HK-2 (cell line): ENCODE measurements around the gene ACTRT2.

Experiments used
- DNase-seq: peaks from one replicate; pipeline ENCODE4 v3.0.0-alpha.2; 2018; ENCODE audit not compliant: unreplicated experiment

ACTRT2 gene

DNA sequence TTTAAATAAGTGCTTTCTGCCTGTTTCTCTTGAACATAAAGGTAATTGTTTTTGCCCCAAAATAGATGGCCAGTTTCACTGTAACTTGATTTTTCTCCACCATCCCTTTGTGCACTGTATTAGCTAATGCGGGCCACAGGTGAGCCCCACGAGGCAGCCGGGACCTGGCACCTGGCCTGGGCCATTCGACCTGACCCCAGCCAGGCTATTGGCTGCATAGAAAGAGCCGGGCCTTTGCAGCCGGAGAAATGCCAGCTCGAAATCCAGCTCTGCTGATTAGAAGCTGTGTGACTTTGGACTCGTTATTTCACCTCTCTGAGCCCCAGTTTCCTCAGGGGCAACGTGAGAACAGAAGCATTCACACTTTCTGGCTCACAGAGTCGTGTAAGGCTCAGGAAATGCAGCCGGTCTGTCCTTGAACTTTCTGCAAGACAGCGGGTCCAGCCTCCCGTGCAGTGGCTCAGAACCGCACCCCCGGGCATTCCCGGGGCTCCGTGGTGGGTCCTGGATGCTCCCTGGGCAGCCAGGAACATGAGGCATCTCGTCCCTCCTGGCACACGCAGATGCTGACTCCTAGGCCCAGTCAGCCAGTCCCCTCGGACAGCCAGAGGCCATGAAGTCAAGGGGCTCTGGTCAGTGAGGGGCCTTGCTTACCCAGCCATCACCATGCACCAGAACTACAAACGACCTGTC lies 37.4 kb upstream of the ACTRT2 start:
- no peak for DNase-seq

DNA sequence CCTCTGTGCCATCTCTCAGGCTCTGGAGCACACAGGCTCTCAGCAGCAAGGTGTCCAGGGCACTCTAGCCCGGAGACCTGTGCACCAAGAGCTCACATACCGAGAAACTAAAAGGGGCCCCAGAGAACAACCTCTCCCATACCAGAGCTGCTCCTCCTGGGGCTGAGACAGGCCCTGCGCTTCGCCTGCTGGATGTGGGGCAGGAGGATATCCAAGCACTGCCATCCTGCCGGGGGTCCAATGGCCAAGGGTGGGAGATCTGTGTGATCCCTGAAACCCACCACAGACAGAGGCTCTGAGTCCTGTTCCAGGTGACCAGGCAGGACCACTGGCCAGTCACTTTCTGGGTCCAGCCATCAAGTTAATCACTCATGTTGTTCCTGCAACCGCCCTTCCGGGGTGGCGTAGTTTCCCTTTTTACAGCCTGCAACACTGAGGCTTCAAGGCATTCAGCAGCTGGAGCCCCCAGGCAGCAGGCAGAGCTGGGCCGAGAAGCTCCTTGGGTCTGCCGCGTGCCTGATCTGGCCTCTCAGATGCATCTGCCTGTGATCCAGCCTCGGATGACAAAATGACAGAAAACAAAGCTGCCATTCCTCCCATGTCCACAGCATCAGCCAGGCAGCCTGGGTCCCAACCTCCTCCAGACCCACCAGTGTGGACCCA lies 36.7 kb upstream of the ACTRT2 start:
- no peak for DNase-seq

DNA sequence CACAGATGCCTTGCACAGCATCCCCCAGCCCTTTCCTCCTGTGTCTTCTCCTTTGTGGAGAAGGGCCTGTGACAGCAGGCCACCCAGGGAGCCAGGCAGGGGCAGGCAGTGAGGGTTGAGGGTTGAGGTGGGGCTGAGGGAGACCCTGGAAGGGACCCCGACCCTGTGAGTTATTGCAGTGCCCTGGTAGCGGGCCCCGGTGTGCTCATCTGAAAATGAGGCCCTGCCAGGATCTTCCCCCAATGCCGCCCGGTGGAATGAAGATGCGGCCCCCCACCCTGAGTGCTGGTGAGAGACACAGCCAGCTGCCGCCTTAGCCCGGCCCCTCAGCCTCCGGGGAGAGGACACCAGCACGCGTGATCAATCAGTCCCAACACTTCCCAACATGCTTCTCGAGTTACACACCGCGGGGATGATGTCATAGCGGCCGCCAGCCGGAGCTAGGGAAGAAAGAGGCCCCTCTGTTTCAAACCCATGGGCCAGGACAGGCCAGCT lies 36.2 kb upstream of the ACTRT2 start:
- no peak for DNase-seq

DNA sequence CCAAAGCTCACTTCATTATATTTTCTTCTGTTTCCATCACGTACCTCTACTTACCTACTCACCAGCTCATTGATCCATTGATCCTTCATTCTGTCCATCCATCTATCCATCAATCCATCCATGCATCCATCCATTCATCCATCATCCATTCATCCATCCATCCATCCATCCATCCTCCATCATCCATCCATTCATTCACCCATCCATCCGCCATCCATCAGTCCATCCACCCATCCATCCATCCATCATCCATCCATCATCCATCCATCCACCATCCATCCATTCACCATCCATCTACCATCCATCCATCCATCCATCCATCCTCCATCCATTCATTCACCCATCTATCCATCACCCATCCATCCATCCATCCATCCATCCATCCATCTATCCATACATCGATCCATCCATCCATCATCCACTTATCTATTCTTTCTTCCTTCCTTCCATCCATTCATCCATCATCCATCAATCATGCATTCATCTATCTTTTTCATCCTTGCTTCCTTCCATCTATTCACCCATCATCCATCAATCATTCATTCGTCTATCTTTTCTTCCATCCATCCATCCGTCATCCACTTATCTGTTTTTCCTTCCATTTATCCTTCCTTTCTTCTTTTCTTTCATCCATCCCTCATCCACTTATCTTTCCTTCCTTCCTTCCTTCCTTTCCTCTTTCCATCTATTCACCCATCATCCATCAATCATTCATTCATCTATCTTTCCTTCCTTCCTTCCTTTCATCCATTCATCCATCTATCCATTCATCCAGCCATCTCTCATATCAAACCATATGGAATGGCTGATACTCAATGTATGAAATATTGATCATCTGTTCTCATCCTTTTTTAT lies 35.3 kb upstream of the ACTRT2 start:
- no peak for DNase-seq

DNA sequence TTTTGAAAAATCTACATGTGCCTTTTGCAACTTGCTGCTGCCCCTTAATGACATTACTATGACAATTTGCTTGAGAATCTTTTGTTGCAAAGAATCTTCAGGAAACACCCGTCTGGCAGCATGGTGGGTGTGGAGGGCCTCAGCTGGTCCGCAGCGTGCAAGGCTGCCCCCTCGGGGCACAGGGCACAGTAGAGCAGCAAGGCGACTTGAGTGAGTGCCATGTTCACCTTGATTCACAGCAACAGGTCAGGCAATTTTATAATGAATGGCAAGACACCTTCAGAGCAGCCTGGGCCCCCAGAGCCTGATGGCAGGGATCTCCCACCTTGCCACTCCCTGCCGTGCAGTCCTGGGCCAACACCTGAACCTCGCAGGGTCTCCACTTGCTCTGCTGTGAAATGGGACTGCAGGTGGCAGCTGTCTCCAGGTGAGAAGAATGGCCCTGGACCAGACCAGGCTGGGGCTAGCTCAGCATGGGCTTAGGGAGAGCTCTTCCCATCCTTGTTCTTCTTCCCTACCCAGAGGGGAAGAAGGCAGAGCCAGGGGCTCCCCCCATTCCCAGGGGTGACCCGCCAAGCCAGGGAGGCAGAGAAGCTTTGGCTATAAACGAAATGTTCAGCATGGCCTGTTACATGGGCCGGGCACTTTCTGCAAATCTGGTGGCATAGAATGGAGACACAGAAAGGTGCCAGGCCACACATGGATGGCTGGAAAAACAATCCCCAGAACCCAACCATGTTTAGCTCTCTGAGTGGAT lies 34.5 kb upstream of the ACTRT2 start:
- DNase-seq = no peak

DNA sequence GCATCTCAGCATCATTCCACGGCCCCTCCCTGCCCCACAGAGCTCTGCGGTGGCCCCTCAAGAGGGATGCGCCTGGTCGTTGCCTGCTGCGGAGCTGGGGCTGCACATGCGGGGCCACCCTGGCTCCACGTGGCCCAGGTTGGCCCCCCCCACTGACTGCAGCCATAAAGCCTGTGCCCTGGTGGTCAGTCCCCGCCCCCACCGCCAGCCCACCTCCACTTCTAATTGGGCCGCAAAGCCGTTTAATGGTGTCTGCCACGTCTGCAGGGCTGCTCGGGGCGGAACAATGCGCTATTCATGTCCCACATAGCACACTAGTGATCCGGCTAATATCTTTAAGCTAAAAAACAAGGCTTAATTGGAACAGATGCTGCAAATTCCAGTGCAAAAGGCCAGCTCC lies 33.5 kb upstream of the ACTRT2 start:
- DNase-seq = no peak

DNA sequence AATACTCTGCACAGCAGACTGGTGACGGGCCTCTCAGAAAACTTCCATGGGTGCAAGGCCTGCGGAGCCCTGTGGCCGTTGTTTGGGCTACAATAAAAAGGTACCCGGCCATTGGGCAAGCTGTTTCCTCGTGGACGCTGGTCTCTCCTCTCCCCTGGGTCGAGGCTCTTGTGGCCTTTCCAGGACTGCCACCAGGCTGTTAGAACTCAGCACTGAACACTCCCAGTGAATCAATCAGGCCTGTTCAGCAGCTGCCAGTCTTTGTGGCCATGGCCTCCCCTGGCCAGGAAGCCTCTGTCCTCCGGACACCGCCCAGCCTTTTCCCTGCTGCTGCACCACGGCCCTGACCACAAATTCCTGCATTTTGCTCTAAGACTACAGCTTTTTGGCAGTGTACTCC lies 33.0 kb upstream of the ACTRT2 start:
- DNase-seq = no peak

DNA sequence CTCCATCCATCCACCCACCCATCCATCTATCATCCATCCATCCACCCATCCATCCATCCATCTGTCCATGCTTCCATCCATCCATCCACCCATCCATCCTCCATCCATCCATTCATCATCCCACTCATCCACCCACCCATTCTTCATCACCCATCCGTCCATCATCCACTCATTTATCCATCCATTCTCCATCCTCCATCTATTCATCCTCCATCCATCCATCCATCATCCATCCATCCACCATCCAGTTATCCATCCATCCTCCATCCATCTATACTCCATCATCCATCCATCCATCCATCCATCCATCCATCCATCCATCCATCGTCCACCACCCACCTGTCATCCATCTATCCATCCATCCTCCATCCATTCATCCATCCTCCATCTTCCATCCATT lies 32.1 kb upstream of the ACTRT2 start:
- DNase-seq = no peak

DNA sequence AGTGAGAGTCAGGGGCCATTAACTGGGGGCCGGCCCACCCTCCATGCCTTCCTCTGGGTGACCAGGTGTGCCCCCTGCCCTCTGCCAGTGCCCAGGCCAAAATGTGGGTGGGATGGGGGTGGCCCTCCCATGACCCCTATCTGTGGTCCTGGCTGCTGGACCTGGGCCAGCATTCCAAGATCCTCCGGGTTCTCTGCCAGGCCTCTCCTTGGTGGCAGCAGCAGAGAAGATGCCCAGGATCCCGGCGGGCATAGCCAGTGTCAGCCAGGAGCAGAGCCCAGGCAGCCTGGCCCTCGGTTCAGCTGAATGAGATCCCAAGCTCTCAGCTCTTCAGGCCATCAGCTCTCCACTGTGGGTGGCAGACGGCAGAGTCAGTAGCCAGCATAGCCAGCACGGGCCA lies 31.3 kb upstream of the ACTRT2 start:
- no peak for DNase-seq

DNA sequence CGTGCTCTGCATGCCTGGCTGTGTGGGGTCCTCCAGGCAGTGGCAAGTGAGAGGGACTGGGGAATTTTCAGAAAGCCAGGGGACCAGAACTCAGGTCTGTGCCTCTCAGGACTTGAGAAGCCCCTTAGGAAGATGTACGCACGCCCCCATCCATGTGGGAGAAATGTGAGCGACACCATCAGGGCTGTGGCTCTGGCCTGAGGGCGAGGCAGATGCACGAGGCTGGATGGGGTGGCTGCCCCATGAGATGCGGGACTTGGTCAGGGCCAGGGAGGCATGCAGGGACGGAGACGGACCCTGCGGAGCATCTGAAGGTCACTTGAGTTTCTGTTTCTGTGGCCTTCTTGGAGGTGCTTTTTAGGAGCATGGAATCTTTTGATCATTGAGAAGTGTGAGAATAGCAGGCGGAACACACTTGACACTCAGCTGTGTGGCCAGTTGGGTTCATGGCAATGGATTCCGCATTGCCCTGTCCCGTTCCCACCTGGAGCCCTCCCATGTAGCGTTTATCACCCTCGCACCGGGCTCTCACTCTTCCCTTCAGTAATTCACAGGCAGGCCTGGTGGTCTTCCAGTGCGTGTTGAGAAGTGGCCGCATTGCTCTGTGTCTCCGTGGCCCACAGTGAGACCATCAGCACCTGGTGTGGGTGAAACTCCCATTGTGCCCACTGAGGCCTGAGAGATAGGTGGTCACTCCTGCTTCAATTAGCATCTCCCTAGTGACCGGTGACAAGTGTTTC lies 30.7 kb upstream of the ACTRT2 start:
- DNase-seq = no peak

DNA sequence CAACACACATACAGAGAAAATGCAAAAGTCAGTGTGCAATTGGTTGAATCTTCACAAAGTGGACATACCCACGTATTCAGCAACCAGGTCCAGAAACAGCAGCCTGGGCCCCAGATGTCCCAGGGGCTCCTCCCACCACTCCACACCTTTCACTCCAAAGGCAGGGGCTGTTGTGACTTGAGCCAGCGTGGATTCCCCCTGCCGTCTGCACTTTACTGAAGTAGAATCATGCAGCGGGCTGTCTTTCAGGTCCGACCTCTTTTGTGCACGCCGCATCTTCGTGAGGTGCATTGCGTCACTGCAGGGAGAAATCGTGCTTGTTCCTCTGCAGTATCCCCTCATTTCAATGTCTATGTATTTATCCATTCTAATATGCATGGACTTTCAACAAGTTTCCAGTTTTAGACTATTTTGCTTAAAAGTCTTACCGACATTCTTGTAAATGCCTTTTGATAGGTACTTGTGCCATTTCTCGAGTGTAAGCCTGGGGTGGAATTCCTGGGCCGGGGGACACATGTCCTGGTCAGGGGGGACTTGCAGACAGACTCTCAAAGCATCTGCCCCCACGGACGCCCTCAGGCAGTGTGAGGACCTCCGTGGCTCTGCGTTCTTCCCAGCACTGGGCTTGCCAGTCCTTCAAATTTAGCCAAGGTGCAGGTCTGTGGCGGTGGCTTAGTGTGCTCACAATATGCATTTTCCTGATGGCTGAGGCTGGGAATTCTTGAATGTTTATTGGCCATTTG lies 29.3 kb upstream of the ACTRT2 start:
- DNase-seq = no peak

DNA sequence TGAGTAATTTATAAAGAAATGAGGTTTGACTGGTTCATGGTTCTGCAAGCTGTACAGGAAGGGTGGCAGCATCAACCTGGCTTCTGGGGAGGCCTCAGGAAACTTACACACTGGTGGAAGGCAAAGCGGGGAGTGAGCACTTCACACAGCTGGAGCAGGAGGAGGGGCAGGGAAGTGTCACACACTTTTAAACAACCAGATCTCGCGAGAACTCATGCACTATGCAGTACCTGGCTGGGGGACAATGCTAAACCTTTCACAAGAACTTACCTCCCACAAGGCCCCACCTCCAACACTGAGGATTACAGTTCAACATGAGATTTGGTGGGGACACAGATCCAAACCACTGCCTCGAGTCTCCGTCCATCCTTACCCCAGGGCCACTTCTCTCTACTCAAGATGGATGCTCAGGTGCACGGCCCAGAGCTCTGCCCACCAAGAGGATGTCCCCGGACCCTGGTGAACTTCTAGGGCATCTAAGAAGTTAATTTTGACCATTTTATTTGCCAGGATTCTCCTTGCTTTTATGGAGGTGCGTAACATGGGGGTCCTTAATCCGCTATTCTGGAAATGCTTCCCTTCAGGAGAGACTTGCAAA lies 22.7 kb upstream of the ACTRT2 start:
- no peak for DNase-seq

DNA sequence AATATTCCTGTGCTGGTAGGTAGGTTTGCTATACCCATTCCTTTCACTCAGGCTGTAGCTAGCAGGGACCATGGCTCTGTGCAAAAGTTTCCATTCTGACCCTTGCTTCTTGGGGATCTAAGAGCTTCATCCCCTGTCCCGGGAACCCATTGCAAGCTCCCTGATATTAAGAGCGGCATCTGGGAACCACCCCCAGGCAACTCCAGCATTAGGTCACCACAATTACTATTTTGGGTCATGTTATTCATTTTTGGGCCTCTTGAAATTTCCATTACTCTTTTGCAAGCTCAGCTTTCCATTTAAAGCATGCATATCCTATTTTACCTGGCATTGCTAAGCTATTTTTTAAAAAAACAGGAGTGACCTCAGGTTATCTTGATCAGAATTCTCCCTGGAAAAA lies 22.1 kb upstream of the ACTRT2 start:
- DNase-seq = no peak

DNA sequence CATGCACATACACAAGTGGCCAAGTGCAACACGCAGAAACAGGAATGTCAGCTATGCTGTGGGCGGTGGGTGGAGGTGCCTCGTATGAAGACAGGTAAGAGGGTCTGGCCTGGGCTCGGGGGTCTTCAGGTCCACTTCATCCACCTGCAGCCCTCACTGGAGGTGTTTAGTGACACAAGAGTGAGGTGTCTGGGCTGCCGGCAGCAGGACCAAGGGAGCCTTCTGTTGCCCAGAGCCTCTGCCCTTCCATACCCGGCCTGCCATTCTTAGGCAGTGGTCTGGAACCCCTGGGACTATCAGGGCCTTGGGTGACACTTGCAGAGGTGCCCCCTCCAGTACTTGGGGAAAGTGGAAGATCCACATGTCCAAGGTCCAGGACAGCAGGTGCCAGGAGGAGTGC lies 21.7 kb upstream of the ACTRT2 start:
- DNase-seq = no peak

DNA sequence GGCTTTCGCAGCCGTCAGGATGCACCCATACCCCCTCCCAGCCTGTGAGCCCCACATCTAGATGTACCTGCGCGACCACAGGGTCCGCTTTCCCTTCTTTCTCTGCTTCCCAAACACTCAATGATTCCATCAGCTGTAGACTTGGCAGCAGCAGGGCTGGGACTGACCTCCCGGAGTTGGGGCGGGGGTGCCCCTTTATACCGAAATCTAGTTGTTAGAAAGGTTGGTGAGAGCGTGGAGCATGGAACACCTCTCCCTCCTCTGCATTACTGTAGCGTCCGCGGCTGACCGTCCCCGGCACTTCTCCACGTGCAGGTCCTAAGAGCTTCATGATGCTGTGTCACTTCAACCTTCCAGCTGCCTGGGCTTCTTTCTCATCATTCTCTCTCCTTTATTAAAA lies 21.1 kb upstream of the ACTRT2 start:
- no peak for DNase-seq

DNA sequence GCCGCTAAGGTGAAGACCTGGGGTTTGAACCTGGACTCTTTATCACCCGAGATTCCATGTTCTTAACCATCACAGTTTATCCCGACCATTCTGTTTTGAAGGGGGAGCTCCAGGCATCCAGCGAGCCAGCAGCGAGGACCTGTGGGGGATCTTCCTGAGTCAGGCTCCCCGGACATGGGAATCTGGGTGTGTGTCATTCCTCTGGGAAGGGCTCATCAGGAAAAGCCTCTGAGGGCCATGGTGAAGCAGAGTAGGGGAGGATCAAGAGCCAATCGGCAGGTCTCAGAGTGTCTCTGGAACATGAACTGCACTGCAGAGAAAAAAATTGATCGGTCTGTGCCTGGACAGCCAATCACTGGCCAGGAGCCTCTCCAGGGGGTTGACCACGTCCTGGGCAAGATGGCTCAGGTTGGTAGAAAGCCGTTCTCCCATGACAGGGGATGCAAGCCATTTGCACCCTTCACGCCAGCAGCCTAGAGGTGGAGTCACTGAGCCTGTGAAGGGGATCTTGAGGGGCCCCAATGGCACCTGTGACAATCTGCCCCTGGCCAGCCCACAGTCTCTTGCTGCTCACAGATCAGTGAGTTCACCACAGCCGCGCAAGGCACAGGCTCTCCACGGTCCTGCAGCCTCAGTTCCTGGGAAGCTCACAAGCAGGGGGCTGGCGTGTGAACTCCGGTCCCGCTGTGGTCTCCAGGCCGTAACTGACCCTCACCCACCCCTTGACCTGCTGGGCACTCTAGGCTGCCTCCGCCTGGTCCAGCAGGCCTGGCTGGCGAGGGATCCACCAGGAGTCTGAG lies 20.4 kb upstream of the ACTRT2 start:
- no peak for DNase-seq

DNA sequence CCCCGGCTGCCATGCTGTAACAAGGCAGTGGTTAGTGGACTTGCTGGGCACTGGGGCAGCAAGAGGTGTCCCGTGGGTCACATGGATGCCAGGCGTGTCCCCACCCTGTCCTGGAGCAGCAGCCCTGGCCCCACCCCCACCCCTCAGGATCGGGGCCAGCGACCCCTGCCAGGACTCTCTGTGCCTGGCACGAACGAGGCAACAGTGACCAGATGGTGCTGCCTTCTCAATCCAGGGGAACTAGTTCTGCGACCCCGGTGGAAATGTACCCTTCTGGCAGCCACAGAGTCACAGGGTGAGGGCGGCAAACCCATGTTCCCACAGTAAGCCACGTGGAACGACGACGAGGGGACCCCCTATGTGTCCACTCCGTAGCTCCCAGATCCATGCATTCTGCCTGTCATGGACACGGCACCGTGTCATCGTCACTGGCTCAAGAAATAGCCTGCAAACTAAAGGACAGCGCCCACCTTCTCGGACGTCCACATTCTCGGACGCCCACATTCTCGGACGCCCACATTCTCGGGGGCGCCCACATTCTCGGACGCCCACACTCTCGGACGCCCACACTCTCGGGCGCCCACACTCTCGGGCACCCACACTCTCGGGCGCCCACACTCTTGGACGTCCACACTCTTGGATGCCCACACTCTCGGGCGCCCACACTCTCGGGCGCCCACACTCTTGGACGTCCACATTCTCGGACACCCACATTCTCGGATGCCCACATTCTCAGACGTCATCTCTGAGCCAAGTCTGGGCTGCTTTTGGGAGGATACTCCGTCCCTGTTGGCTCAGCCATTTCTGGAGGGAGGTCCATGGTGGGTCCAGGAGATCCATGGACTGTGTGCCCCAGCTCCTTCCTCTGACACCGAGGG lies 19.6 kb upstream of the ACTRT2 start:
- DNase-seq = no peak

DNA sequence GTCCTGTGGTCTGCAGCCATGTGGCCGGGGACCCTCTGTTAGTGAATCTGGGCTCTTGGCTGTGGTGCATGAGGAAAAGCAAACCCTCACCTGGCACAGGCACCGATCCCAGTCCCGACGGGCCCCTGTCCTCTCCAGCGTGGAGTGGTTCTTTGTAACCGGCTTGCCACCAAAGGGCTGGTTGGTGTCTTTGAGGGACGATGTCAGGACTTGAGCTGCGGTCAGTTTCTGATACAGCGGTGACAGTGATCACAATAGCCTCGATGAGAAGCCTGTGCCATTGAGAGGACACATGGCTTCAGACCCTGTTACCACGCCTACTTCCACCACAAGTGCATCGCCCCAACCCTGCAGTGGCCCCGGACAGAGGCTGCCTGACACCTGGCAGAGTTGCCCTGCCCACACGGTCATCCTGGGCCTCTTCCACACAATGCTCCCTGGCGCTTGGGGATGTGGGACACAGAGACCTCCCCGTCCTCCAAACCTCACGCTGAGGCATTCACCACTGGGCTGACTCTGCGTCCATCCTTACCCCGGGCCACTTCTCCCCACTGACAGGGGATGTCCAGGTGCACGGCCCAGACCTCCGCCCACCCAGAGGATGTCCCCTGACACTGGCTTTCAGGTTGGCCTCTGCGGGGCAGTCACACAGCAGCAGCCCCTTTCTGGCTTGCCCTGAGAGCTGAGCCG lies 18.8 kb upstream of the ACTRT2 start:
- DNase-seq = no peak
